Epithelial cell of prostate (primary cell): ENCODE results near the gene SLC30A7.

ENCODE experiments used
- DNase-seq: peaks from one replicate; pipeline ENCODE4 v3.0.0-alpha.2; 2011; ENCODE audit warnings: low read depth, low spot score
- H3K27ac ChIP-seq: fragments of 450-650 bp; 2 replicates; pipeline ENCODE4 v1.5.1; 2017; ENCODE audit warnings: mild to moderate bottlenecking

The SLC30A7 gene

GRCh38 chr1:101008229-101008834 lies 112.4 kb downstream of the SLC30A7 start:
- DNase-seq: no peak
- no peak overlapping the region for H3K27ac ChIP-seq

GRCh38 chr1:101013776-101014175 lies 117.9 kb downstream of the SLC30A7 start:
- peak overlapping the region; percentile 39 for H3K27ac ChIP-seq
- no peak for DNase-seq

- H3K27ac ChIP-seq: no peak overlapping the region
- no peak for DNase-seq
Measured at GRCh38 chr1:101017448-101017847, 121.6 kb downstream of the SLC30A7 start.

- H3K27ac ChIP-seq: no peak overlapping the region
- peak; percentile 8 for DNase-seq
Measured at GRCh38 chr1:101022294-101022693, 126.4 kb downstream of the SLC30A7 start.

- no peak for DNase-seq
- peak overlapping the region; percentile 59 for H3K27ac ChIP-seq
Measured at GRCh38 chr1:101025283-101025656, 129.4 kb downstream of the SLC30A7 start.

- peak; percentile 48 for DNase-seq
- H3K27ac ChIP-seq: peak within 1 kb of the TSS; percentile 59
Measured at GRCh38 chr1:101025657-101026429, 130.0 kb downstream of the SLC30A7 start, which contains the start of gene DPH5. DPH5 (minus strand) TSS chr1:101025784; CDS start chr1:101025443, 341 bp downstream.

- DNase-seq: no peak
- peak overlapping the region; percentile 59 for H3K27ac ChIP-seq
Measured at GRCh38 chr1:101026430-101026788, 130.5 kb downstream of the SLC30A7 start.

- DNase-seq: no peak
- no peak overlapping the region for H3K27ac ChIP-seq
Measured at GRCh38 chr1:101027194-101027772, 131.4 kb downstream of the SLC30A7 start.

- no peak for DNase-seq
- no peak overlapping the region for H3K27ac ChIP-seq
Measured at GRCh38 chr1:101028466-101028865, 132.6 kb downstream of the SLC30A7 start.

GRCh38 chr1:101029184-101029583 lies 133.3 kb downstream of the SLC30A7 start:
- H3K27ac ChIP-seq: no peak overlapping the region
- no peak for DNase-seq

- no peak overlapping the region for H3K27ac ChIP-seq
- no peak for DNase-seq
Measured at GRCh38 chr1:101030881-101031280, 135.0 kb downstream of the SLC30A7 start.
